ENCODE results near the gene EXOSC2.

- no peak for TF ChIP-seq CTCF (conservative IDR thresholded peaks at IDR 0.05; ENCODE audit: low read length)
- no peak for TF ChIP-seq EZH2phosphoT487 (IDR thresholded peaks at IDR 0.05; ENCODE audit: borderline replicate concordance, low read depth, low read length)
These were observed 30.2 kb upstream of the EXOSC2 start for GRCh38 chr9:130663258-130663976.

Measured in OCI-LY7 (cell line).